Raji (cell line): Measurements from ENCODE around the gene UBAP1L.

Experiments
- POLR2A ChIP-seq: IDR thresholded peaks from 2 replicates; pipeline ENCODE4 v1.6.1; 2011; ENCODE audit warnings: low read depth, low read length, control low read depth; ENCODE audit not compliant: insufficient read depth

Gene UBAP1L

GRCh38 chr15:65087873-65088642 is 26.9 kb downstream of the UBAP1L start:
- TF ChIP-seq POLR2A, result no peak

DNA sequence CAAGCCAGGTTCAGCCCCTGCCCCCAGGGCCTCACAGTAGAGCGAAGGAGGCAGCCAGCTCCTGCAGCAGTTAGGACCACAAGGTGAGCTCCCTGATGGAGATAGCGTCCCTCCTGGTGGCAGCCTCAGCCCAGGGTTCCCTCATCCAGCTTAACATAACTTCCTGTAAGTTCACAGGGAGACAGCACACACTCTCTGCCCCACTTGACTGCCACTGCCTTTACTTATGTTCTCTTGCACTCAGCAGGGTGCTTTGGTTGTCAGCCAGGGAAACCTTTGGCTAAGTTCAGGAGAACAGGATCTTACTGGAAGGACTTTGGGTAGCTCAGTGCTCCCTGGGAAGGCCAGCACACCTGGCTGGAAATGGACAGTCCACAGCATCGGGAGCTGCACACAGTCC is 27.6 kb downstream of the UBAP1L start:
- TF ChIP-seq POLR2A, result no peak

DNA sequence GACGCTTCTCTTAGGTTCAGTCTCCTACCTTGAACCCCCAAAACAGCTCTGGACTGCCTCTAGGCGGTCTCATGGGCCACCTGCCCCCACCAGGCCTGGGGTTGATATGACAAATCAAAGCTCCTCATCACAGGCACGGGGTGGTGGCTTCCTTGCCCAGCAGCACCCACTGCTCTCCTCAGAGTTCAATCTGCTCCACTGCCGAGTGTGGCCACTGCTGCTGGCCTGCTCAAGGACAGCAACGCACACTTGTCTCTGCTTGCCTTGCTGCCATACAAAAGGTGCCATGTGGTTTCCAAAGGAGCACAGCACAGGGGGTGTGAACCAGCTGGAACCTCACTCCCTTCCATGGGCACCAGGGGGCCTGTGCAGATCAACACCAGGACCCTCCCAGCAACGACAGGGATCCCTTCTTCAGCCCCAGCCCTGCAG is 28.3 kb downstream of the UBAP1L start:
- no peak for TF ChIP-seq POLR2A

GRCh38 chr15:65085990-65086679 is 28.9 kb downstream of the UBAP1L start:
- TF ChIP-seq POLR2A, result no peak

DNA sequence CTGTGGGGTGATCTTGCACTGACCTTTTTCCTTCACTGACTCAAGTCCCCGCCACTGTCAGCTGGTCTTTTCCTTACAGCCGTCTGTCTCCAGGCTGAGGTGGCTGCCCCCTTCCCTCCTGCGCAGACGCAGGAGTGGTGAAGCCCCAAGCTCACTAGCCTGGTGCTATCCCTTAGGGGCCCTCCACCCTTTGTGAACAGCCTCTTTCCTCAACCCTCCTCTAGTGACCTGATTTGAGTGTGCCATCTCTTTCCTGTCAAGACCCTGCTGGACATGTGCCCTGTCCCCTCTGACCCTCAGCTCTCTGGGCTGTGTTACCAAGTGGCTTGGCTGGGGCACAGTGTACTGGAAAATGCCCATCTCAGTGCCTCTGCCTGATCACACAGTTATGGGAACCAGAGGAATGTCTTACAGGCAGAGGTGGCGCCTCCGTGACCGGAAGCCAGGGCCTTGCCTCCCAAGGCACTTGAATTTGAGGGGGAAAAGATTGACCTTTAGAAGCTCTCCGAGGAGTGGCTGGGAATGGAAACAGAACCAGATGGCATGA is 29.7 kb downstream of the UBAP1L start:
- TF ChIP-seq POLR2A, result no peak

DNA sequence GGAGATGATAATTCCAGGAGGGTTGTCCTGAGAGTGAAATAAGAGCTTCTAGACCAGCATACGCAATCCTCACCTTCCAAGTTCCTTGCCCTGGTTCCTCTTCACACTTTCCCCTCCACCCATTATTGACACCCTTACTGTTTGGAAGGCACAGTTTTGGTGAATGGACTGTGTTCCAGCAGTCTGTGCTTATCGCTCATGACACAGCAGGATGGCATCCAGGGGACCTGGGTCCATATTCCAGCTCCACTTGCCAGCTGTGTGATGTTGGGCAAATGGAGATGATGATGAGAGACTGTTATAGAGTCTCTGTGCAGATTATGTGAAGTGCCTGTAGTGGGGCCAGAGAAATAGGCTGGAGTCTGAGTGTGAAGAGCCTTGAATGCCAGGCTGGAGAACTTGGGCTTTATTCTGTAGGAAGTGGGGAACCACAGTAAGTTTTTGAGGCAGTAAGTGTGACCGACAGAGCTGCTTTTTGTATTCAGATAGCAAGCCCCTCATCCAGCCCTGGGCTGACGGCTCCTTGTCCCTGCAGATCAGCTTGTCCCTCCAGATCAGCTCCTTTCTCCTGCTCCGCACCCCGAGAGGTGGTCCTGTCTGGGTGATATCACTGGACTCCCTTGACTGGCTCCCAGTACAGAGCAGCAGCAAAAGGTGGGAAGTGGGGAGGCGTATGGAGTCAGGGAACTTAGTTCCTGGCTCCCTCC is 30.3 kb downstream of the UBAP1L start:
- no peak for TF ChIP-seq POLR2A

DNA sequence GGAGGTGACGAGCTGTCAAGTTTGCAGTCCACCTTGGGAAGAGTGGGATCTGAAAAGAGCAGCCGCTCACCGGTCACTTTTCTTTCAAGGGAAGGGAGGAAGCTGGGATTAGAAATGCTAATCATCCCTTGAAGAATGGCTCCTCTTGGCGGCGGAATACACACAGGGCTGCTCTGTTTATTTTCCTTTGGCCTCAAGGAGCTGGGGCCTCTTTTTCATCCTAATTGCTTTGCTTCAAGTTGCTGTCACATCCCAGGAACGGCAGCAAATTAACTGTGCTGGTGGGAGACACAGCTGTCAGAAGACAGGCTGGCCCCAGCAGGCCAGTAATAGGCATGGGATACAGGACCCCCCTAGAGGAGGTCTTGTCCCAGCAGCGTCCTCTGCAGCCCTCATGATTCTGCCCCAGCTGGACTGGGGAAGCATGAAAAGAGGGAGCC is 31.7 kb downstream of the UBAP1L start:
- no peak for TF ChIP-seq POLR2A

DNA sequence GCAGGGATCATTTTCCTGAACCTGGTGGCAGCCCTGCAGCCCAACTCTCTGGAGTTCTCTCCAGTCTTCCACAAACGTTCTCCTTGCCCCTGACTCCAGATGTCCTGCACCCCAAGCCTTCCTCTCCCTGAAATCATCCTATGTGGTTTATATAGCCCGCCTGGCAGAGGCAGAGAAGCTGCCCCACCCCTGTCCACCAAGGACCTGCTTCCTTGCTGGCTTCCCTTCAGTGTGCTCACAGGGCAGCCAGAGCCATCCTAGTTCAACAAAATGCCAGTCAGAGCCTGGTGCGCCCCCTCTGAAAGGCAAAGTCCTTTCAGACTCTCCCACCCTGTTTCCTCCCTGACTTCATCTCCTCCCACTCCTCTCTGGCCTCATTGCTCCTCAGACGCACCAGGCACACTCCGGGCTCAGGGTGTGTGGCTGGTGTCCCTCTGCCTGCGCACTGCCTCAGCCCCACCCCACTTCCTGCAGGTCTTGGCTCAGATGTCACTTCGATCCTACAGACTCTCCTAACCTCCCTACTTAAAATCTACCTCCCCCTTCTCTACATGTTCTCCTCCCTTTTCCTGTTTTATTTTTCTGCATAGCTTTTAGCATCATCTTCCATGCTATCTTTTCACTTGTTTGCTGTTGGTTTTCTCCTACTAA is 32.6 kb downstream of the UBAP1L start:
- no peak for TF ChIP-seq POLR2A

DNA sequence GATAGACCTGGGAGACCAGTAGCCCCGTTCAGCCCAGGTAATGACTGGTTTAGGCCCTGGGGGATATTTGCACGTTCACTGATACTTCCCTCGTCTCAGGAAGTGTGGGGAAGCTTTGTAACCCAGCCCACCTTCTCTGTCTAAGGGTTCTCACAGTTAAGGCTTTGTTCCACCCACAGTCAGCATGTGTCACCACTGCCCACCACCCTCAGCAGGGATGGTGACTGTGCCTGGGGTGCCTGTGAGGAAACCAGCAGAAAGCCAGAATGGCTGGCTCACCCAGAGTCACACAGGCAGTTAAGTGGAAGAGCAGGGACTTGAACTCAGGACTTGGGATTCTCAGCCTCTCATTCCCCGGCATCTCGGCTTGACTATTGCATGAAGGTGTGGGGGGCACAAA is 33.2 kb downstream of the UBAP1L start:
- TF ChIP-seq POLR2A, result no peak

DNA sequence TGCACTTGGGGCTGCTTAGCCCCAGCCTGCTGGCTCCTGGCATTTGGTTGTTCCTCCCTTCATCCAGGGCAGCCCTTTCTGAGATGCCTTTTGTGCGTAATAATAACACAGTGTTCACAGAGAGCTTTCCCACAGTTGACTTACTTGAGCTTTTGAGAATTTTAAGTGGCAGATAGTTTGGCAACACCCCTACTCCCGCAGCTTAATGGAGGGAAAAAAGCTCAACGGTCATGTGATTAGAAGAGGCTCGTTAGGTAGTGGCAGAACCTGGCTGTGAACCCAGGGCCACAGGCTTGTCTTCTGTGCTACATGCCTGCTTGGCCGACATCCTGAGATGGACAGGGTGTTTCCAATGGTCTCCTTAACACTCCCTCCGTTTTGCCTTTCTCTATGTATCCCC is 33.7 kb downstream of the UBAP1L start:
- TF ChIP-seq POLR2A, result no peak

DNA sequence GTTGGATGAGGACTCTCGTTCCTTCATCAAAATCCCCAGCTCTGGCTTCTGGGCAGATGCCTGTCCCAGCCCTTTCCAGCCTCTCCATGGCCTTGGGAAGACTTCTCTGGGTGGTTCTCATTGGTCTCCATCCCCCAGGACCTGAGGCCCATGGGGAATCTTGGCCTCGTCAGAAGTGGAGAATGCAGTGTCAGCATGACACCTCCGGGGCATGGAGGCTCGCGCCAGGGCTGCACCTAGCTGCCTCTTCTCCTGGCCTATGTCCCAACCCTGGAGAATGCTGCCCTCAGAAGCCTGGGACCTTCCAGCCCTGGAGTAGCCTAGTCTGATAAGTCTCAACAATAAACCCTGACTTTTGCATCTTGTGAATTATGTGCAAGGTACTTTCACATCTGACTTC is 35.4 kb downstream of the UBAP1L start:
- TF ChIP-seq POLR2A, result no peak

DNA sequence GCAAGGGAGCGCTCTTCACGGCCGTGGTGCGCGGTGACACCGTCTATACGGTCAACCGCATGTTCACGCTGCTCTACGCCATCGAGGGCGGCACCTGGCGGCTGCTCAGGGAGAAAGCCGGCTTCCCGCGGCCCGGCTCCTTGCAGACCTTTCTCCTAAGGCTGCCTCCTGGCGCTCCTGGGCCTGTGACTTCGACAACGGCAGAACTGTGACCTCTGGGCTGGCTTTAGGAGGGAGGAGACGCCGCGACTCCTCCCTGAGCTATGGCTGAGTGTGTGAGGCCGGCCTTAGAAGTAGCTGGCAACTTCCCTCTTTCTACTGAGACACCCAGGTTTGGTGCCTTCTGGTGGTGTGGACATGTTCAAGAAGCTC is 37.0 kb downstream of the UBAP1L start:
- no peak for TF ChIP-seq POLR2A

- TF ChIP-seq POLR2A, result no peak
Observed at GRCh38 chr15:65077291-65077980, 37.6 kb downstream of the UBAP1L start.

GRCh38 chr15:65076486-65077290 is 38.3 kb downstream of the UBAP1L start, which contains the start of gene KBTBD13:
Gene KBTBD13 (plus strand): TSS chr15:65076746. CDS start chr15:65076816, 70 bp downstream.
- no peak for TF ChIP-seq POLR2A
